Activated effector memory CD4-positive, alpha-beta T cell treated with anti-CD3 and anti-CD28 coated beads, Interleukin-2, amount 50 U/mL, for 16 hours (primary cell): ENCODE results near the gene HRH1.
"Not testable (repeated sequence)": the region's sequence is repeated elsewhere in the genome, so short reads cannot be mapped to it uniquely, and the experiment has no call there.

ENCODE experiments used
- DNase-seq: peaks from one replicate; pipeline ENCODE4 v3.0.0-alpha.2; 2020

The HRH1 gene

DNA sequence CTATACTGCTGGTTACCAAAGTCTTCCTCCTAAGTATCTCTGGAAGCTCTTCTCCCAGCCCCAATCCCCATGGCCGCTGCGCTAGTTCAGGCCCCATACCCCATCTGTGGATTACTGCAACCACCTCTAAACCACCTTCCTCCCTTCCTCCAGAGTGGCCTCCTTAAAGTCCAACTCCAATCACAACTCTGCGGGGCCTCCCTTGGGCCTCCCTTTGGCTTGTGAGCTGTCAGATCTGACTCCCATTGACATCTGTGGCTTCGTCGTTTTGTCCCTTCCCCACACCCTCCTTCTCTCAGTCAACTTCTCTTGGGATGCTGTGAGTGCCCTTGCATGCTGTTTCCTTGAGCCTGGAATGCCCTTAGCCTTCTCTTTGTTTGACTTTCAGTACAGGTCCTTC, 9.3 kb upstream of the HRH1 start:
- no peak for DNase-seq

DNA sequence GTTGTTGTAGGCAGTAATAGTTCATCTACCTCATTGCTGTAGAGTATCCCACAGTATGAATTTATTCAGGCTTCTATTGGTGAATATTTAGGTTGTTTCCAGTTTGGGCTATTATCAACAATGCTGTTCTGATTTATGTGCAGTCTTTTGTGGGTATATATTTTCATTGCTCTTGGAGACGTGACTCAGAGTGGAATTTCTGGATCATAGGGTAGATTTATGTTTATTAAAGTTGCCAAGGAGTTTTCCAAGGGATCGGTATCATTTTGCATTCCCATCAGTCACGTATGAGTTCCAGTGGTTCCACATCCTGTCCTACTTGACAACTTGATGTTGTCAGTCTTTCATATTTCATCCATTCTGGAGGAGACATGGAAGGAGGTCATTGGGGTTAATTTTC, 8.4 kb upstream of the HRH1 start:
- no peak for DNase-seq

DNA sequence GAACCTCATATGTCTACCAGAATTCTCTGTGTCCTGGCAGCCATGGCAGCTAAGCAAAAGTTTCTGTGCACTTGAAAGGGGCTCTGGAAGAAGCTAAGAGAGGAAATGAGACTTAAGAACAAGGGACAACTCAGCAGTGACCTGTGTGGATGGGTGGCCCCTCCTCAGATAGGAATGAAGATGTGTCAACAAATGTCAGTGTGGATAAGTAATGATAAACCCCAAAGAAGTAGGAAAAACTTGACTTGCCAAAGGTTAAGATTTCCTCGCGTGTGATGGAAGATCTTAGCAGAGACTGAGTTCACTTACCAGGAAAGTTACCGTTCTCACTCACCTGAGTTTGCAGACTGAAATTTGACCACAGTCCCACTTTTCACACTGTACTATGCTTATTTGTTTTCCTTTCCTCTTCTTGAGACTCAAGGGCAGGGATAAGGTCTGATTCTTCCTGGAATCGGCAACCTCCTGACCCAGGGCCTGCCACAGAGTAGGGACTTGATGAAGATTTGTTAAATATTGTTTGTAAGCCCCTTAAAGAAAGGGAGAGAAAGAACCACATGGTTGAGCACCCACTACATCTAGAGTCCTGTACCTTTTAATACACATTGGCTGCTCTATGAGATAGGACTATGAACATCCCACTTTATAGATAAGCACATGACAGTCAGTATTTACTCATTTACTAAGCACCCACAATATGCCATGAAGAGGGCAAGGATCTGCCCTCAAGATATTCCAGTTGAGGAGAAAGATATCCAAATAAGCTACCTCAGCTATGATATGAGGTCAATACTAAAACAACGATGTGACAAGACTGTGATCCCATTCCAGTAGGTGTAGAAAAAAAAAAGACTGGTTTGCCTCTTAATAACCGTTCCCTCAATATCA, 7.3 kb upstream of the HRH1 start:
- DNase-seq, result no peak

DNA sequence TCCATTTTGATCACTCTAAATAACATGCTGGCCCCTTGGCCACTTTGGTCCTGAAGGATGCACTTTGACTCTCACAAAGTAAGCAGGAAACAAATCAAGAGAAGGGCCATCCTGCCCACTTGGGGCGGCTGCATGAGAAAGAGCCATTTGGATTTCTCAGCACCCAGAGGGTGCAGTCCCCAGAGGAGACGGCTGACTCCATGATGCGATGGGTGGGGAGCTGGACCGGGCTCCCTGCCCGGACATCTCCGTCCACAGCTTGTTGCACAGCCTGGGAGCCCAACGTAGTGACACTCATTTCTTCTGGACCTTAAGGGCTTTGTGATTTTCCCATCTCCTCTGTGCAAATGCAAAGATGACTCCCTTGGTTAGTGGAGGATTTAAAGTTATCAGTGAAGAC, 4.0 kb upstream of the HRH1 start:
- no peak for DNase-seq

DNA sequence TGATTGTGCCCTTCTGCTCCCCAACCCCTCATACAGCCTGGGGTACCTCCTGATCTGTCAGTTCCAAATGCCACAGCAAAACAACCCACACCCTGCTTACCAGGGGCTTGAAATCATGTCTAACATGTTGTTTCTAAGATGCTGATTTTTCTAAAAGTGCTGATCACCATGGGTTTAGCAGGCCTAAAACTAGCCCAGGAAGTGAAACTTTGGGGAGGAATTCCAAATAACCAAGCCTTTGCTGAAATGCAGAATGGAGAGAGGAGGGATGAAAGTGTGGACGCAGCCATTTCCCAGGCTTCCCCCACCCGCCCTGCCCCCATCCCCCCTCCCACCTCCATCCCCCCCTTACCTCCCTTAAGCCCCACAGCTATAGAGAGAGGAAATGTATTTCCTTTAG, 2.0 kb upstream of the HRH1 start:
- no peak for DNase-seq

DNA sequence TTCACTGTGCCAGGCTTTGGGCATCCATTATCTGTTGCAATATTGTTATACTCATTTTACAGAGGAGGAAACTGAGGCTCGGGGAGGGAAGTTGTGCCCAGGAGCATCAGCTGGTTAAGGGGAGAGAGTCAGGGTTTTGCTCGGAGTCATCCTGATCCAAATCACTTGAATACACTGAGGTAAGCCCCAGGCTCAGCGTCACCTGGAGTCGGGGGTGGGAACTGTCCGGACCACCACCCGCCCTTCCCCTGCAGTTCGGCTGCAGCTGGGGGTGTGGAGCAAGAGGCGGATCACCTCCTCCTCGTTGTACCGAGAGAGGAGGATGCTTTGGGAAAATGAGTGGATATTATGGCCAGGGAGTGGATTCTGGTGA, 646 bp downstream of the HRH1 start:
- DNase-seq, result no peak

DNA sequence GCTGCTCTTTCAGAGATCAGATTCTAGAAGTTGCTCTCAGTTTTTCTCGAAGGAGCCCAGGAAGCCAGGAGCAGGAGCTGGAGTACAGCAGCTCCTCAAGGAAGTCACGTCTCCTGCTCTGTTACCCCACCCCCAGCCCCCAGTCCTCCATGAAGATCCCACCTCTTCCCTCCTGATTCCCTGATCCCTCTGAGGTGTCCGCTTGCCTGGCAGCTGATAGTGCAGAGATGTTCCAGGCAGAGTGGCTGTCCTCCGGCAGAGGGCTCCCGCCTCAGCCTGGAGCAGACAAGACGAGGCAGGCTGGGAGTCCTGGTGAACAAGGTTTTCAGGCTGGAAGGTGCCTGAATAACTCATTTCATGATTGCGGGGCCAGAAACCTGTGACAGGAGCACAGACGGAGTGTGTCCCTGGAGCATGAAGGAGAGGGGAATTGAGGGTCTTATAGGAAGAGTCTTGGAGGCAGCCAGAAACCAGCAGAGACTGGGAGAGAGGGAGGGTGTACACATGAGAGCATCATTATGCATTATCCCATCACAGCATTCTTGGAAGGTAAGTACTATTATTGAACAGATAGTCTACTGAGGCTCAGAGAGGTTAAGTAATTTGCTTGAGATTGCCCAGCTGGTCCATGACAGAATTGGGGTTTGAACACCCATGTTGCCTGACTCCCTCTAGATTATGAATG, 1.2 kb downstream of the HRH1 start:
- no peak for DNase-seq

DNA sequence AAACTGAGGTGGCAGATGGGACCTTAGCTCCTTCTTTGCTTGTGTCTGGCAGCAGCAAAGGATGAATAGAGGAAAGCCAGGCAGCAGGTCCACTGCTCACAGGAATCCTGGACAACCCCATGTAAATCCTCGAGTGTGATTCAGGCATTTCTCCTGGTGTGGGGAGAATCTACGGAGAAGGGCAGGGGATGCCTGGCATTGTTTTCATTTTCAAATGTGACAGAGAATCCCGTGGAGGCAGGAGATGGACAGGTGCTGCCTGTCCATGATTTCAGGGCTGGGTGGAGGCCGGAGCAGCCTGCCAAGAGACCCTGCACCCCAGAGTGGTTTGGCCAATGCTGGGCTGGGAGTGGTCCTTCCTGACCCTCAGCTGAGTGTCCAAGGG, 1.7 kb downstream of the HRH1 start:
- no peak for DNase-seq

DNA sequence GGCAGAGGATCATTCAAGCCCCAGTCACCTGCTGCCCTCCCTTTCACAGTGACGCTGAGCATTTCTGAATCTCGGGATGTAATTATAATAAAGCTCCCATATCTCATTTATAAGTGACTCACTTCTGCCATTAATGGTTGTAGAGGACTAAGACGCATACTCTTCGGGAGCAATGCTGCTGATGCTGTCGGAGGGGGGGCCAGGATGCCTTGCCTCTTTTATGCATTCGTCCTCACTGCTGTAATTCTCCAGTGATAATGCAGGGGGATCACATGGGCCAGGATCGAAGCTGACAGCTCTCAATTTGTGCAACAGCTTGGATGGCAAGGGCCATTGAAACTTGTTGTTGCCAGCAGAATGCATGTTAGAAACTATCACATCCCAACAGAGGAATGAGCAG, 3.1 kb downstream of the HRH1 start:
- no peak for DNase-seq

DNA sequence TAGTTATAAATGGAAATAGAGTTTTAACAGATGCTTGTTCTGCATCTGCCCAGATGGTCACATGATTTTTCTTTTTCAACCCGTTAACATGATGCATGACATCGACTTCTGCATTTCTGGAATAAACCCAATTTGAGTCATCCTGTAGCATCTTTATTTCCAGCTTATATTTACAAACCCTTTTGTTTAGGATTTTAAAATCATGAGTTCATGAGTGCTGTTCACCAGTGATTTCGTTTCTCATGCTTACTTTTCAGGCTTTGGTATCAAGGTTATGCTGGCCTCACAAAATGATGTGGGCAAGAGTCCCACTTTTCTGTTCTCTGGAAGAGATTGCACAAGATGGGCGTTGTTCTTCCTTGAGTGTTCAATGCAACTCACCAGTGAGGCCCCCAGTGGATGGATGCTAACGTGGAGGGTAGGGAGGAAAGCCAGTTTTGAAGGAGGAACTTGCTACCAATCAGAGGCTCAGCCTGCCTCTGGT, 5.2 kb downstream of the HRH1 start:
- peak; percentile 30 for DNase-seq

DNA sequence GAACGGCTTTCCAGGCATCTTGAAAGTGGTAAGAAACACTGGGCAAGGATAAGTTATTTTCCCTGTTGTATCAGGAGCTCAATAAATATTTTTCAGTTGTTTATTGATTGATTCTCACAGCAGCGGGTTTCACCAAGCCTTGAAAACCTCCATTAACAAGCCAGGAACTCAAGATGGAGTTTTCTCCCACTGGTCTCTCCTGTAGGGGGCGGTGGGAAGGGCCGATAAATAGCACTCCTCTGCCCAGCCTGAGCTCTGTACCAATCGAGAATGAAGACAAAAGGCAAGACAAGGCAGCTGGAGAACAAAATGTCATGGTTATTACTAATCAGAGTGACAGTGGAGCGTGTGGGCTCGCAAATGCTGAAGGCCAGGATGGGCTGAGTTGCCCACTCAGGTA, 7.4 kb downstream of the HRH1 start:
- no peak for DNase-seq

DNA sequence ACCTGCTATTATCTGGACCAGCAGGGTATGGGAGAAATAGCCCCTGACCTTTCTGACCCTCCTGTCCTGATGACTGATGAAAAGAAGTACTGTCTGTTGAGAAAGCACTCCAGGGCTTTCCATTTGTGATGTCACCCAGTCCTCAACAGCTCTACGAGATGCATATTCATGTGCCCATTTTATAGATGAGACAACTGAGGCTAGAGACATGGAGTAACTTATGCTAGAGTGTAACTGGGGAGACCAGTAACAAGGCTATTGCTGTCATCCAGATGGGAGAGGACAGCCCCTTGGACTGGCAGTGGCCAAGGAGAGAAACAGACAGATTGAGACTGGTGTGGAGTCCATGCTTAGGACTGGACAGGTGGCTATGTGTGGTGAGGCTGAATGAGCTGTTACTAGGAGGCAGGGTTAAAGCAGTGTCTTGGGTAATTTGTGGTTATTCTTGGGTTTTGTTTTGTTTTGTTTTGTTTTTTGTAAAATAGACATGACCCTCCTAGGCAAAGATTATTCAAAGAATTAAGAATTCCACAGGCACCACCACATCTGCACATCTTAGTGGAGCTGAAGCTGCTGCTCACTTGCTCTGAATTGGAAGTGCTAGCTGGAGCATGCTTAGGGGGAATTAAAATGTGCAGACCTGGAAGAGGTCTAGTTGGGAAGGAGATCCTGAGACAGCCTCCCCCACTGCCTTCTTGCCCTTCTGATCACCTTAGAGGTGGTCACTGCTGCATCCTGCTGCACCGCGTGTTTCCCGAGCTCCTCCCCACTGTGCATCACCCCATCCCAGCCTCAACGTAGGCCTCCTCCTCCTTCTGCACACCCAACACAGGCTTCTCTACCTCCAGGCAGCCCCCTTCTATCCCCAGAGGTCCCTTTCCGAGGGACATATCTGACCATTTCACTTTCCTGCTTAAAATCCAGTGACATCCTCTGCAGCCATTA, 8.4 kb downstream of the HRH1 start:
- DNase-seq, result peak; percentile 28

DNA sequence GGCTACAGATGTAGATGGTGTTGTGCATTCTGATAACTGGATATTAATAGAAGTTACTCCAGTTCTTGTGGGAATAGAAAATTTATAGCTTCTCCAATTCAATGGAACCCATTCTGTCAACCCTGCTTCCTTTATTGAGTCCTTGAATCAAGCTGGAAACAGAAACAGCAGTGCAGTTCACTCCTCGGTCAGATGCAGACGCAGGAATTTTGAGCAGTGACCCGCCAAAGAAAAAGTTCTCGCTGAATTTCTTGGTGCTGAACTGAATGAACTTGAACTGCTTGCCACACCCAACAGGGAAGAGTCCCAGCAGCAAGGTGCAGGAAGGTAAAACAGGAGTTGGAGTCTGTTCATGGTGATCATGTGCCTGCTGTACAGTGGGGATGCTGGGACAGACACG, 10.3 kb downstream of the HRH1 start:
- no peak for DNase-seq

DNA sequence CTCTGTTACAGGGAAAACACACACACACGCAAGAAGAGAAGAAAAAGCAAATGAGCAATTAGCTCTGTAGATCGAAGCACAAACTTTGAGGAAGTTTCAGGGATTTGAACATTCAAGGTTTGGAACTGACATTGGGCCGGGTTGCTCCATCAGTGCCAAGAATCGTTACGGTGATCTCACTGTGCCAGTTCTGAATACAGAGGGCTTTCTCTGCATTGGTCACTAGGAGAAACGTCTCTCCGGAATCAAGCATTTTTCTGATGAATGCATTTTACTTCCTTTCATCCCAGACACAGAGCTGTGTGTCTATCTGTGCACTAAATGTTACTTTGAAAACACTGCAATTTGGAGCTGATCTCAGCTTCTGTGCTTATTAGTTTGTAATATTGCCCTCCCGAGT, 11.2 kb downstream of the HRH1 start:
- no peak for DNase-seq

DNA sequence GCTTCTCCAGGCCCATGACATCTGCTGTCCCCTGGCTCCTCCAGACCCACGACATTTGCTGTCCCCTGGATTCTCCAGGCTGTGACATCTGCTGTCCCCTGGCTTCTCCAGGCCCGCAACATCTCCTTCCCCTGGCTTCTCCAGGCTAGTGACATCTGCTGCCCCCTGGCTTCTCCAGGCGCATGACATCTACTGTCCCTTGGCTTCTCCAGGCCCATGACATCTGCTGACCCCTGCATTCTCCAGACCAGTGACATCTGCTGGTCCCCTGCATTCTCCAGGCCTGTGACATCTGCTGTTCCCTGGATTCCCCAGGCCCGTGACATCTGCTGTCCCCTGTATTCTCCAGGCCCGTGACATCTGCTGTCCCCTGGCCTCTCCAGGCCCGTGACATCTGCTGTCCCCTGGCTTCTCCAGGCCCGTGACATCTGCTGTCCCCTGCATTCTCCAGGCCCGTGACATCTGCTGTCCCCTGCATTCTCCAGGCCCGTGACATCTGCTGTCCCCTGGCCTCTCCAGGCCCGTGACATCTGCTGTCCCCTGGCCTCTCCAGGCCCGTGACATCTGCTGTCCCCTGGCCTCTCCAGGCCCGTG, 12.6 kb downstream of the HRH1 start:
- not testable (repeated sequence) for DNase-seq

DNA sequence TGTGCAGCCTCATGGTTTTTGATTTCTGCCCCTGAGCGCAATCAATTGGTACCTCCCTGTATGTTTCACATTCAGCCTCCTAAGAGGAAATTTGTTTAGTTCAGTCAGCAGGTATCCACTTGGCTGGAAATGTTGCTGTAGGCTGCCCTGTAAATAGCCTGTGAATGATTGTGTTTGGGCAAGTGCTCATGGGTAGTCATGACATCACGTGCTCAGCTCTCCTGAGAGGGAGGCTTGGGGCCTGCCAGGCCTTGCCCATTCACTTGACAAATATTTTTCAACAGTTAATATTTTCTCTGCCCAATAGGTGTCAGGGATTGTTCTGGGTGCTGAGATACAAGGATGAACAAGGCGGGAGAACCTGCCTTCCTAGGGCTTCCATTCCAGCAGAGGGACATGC, 13.3 kb downstream of the HRH1 start:
- DNase-seq, result no peak

DNA sequence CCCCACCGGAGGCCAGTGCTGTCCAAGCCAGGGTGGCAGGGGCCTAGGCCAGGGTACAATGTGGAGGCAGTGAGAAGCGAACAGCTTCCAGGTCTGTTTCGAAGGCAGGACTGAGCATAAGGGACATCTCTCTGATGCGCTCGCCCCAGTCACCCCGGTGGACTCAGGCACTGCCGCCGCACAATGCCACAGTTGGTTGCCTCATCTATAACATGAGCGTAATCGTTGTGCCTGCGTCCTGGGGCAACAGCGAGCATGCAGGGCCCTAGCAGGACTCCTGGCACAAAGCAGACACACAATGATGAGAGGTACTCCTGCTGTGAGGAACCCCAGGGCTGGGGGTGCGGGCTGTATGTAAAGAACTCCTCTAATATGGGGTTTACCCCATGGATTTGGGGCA, 14.1 kb downstream of the HRH1 start:
- DNase-seq, result no peak

DNA sequence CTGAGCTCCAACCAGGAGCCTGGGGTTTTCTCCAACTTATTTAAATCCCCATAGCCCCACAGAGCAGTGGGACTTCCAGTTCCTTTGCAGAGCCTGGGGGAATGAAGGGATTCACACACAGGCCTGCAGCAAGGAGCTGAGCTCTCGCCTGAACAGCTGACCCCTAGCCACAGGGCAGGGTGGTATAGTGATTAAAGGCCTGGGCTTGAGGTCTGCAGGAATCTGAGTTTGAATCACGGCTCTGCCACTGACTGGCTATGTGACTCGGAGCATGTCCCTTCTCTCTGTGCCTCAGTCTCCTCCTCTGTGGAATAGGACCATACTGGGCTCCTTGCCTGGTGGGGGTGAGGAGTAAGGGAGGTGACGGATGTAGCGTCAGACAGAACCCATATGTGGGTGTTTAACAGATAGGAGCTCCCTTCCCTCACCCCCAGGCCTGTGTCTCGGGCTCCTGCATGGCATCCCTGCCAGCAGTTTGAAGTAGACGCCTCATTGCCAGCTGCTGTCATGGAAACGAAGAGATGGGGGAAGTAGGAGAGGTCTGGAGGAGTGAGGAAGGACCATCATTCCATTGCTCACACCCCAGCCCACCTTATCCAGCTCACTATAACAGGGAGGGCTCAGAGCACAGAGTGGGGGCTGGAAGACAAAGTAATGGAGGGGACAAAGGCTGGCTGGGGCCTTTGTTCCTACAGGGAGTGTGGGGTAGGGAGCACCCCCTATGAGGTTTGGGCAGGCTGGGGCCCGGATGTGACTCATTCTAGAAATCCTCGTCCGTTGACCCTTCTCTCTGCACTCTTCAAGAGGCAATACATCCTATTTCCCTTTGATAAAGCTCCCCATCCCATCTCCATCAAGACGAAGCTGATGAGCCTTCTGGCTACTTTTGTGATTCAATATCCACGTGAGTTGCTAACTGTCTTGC, 14.8 kb downstream of the HRH1 start:
- DNase-seq, result no peak

DNA sequence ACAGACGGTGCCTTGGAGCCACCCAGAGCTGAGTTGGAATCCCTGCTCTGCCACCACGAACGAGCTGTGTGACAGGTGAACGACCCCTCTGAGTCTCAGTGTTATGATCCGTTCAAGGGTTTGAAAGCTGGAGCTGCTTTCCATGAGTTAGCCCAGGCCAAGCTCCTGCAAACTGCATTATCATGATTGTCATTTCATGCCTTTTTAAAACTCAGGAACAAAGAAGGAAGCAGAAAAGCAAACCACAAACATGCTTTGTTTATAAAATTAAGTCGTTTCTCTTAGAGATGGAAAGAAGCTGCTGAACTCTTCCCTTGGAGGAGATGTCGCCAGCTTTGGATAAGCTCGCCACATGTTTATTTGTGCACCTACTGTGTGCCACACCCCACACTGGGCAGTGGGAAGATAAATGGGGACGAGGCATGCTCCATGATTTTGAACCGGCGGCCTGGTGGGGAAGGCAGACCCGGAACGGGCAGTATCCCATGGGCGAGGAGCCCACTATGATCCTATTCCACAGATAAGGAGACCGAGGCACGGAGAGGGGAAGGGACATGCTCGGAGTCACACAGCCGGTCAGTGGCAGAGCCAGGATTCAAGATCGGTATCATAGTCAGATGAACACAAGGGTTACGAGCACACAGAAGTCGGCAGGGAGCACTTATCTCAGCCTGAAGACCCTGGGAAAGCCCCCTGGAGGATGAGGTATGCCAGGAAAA, 15.9 kb downstream of the HRH1 start:
- DNase-seq, result no peak

DNA sequence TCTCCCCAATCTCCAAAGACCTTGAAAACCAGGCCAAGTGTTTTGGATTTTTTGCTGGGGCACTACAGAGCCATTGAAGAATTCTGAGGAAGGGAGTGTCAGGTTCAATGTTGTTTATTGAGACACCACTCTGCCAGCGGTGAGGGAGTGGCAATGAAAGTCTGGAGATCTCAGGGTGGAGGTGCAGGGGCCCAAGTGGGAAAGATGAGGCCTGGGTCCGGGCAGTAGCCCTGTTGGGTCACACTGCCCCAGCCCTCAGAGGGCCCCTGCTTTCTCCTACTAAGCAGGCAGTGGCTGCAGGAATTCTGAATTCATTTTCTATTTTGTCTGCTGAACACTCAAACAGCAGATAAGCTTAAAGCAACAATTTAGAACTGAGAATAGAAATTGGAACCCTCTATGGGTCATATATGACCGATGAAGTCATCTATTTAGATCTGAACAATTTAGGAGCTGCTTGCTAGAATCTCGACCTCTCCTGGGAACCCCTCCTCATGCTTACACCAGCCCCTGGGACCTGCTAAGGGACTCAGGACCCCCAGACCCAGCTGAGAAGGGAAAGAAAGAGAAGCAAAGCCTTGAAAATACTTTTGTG, 17.9 kb downstream of the HRH1 start:
- no peak for DNase-seq
